ENCODE measurements around the gene CEP89. TPM values are rescaled to one million over a fixed set of nuclear protein-coding genes. Genes with fewer than 3 reads are reported as not detected.

The CEP89 gene
- total RNA-seq, 1 donor from 2014 or later = 42.5 TPM

DNA sequence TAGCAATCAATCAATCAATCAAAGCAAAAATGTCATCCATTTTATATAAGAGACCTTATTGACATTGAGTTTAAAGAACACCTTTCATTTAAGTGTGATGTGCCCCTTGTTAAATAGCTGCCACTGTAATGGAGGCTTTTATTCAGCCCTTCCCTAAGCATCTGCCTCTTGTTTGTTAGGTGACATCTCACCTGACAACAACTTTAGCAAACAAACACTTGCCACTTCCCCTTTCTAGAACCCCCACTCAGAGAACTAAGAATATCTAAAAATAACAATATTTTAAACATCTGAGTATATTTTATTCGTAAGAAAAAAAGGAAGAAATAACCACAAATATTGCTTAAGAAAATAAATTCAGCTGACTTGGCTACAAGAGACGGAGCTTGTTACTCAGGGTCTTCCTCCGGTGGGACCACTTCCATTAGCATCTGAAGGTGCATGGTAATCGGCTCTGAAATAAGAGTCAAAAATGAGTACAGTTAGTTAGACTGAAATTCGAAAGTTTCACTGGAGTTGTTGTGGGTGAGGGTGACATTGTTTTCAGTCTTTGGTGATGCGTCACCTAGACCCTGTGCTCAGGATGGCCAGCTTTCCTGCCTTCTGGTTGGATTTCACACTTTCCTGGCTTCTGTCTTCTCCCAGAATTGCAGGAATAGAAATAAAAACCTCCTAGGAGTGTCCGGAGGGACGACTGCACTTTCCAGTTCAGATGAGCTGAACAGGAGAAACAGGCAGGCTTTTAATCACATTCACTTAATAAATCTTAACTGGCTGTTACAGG lies 141.3 kb downstream of the CEP89 start:
- no peak for DNase-seq
- no peak overlapping the region for H3K4me3 Mint-ChIP-seq (ENCODE audit: unreplicated experiment)
- H3K27me3 Mint-ChIP-seq (ENCODE audit: unreplicated experiment) = no peaks in the 10 kb centered on the region
- H3K9me3 Mint-ChIP-seq (ENCODE audit: unreplicated experiment) = peaks cover 2% of the 10 kb centered on the region
- no peak overlapping the region for H3K27ac Mint-ChIP-seq (ENCODE audit: unreplicated experiment)
- TF ChIP-seq, protein P1, sequence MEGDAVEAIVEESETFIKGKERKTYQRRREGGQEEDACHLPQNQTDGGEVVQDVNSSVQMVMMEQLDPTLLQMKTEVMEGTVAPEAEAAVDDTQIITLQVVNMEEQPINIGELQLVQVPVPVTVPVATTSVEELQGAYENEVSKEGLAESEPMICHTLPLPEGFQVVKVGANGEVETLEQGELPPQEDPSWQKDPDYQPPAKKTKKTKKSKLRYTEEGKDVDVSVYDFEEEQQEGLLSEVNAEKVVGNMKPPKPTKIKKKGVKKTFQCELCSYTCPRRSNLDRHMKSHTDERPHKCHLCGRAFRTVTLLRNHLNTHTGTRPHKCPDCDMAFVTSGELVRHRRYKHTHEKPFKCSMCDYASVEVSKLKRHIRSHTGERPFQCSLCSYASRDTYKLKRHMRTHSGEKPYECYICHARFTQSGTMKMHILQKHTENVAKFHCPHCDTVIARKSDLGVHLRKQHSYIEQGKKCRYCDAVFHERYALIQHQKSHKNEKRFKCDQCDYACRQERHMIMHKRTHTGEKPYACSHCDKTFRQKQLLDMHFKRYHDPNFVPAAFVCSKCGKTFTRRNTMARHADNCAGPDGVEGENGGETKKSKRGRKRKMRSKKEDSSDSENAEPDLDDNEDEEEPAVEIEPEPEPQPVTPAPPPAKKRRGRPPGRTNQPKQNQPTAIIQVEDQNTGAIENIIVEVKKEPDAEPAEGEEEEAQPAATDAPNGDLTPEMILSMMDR (IDR thresholded peaks at IDR 0.05; ENCODE audit: partially characterized antibody, unreplicated experiment) = no peak
- no peaks in the 10 kb centered on the region for H3K4me1 Mint-ChIP-seq (ENCODE audit: low read depth, unreplicated experiment)
- no peaks in the 10 kb centered on the region for H3K36me3 Mint-ChIP-seq (ENCODE audit: unreplicated experiment)

DNA sequence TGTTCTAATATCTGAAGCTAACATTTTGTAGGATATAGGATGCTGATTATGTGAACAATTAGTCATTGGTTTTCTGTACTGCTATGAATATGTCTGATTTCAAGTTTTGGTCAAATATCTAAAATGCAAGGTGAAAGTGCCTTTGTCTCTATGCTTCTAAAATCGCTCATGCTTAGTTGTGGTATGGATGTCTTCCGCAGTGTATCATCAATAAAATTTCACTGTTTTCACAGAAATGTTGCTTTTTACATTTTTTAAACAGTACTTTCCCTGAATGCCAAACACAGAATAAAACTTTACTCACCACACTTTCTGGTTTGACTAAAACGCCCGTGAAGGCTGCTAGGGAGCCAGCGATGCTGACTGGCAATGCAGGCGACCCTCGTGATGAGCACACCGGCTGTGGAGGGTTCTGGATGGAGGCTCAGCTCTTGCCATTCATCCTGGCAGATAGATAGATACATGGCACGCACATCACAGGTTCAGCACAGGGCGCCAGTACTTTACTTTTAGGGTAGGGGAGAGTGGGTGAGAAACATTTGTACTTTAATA lies 142.3 kb downstream of the CEP89 start:
- Mint-ChIP-seq H3K27me3 (ENCODE audit: unreplicated experiment) (no peaks in the 10 kb centered on the region), H3K27ac (ENCODE audit: unreplicated experiment) (no peak overlapping the region), H3K36me3 (ENCODE audit: unreplicated experiment) (no peaks in the 10 kb centered on the region), H3K9me3 (ENCODE audit: unreplicated experiment) (peaks cover 2% of the 10 kb centered on the region), H3K4me3 (ENCODE audit: unreplicated experiment) (no peak overlapping the region), H3K4me1 (ENCODE audit: low read depth, unreplicated experiment) (peaks cover 6% of the 10 kb centered on the region)
- TF ChIP-seq, protein P1 (IDR thresholded peaks at IDR 0.05; ENCODE audit: partially characterized antibody, unreplicated experiment) = no peak
- no peak for DNase-seq

DNA sequence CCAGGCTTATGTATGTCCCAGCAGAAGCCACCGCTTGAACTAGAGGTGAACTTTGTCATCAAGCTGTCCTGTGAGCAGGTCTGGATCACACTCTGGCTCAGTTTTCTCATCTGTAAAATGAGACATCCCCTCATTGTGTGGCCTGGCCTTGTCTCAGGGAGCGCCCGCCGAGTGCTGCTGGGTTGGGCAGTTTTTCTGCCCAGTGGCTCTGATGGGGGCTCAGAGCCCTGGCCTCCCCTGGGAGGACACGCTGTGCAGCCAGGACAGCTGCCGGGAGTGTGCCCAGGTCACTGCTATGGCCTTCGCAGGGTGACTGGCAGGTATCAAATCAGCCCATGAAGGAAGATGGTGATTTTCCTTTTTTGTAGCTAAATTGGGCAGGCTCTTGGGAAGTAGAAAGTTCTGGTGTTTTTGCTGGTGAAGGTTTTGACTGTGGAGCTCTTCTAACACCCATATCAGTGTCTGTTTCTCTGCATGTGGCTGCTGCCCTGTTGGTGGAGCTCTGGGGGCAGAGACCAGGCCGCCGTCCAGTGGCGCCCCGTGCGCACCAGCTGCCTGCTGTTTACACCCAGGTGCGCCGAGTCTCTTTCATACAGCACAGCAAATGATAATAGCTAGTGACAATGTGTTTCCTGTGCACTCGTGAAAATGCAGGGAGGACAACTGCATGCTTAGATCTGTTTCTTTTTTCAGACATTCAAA lies 143.0 kb downstream of the CEP89 start:
- H3K27ac Mint-ChIP-seq (ENCODE audit: unreplicated experiment) = no peak overlapping the region
- H3K4me3 Mint-ChIP-seq (ENCODE audit: unreplicated experiment) = no peak overlapping the region
- H3K4me1 Mint-ChIP-seq (ENCODE audit: low read depth, unreplicated experiment) = peaks cover 6% of the 10 kb centered on the region
- TF ChIP-seq, protein P1 (IDR thresholded peaks at IDR 0.05; ENCODE audit: partially characterized antibody, unreplicated experiment) = no peak
- no peak for DNase-seq
- peaks cover 3% of the 10 kb centered on the region for H3K27me3 Mint-ChIP-seq (ENCODE audit: unreplicated experiment)
- H3K9me3 Mint-ChIP-seq (ENCODE audit: unreplicated experiment) = peaks cover 2% of the 10 kb centered on the region
- no peaks in the 10 kb centered on the region for H3K36me3 Mint-ChIP-seq (ENCODE audit: unreplicated experiment)

DNA sequence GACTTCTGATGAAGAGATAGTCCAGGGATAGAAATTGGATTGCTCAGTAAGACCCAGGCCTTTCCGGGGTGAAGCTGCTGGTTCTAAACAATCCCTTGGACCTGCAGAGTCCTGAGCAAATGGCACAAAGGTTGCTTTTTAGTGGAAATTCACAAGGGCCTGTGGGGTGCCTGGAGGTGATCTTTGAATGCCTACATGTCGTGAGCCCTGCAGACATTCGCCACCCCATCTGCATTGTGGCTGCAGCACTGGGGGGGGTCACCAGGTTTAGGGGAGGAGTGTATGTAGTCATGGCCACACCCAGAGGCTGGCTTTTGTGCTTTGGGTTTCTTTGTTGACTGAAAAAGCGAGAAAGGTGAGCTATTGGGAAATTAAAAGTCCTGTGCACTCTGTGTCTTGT lies 143.6 kb downstream of the CEP89 start:
- H3K4me1 Mint-ChIP-seq (ENCODE audit: low read depth, unreplicated experiment) = peaks cover 6% of the 10 kb centered on the region
- no peak overlapping the region for H3K4me3 Mint-ChIP-seq (ENCODE audit: unreplicated experiment)
- TF ChIP-seq, protein P1 (IDR thresholded peaks at IDR 0.05; ENCODE audit: partially characterized antibody, unreplicated experiment) = no peak
- H3K9me3 Mint-ChIP-seq (ENCODE audit: unreplicated experiment) = peaks cover 2% of the 10 kb centered on the region
- no peak overlapping the region for H3K27ac Mint-ChIP-seq (ENCODE audit: unreplicated experiment)
- no peaks in the 10 kb centered on the region for H3K36me3 Mint-ChIP-seq (ENCODE audit: unreplicated experiment)
- no peak for DNase-seq
- H3K27me3 Mint-ChIP-seq (ENCODE audit: unreplicated experiment) = peaks cover 3% of the 10 kb centered on the region

Other genes starting within 250 kb of the CEP89 start
- gene SLC7A9, start 102.2 kb downstream of the CEP89 start, total RNA-seq (ENCODE audit: unreplicated experiment) = 0.64 TPM
- 1.4 TPM for gene FAAP24, start 284 bp upstream of the CEP89 start, total RNA-seq (ENCODE audit: unreplicated experiment)
- gene RHPN2, start 92.9 kb upstream of the CEP89 start, total RNA-seq (ENCODE audit: unreplicated experiment) = 1.8 TPM
- gene GPATCH1, start 109.2 kb upstream of the CEP89 start, total RNA-seq (ENCODE audit: unreplicated experiment) = 8.8 TPM
- gene WDR88, start 160.2 kb upstream of the CEP89 start, total RNA-seq (ENCODE audit: unreplicated experiment) = not detected
- 46.9 TPM for gene LRP3, start 222.4 kb upstream of the CEP89 start, total RNA-seq (ENCODE audit: unreplicated experiment)

Measured in glutamatergic neuron (in vitro differentiated cells).